Esophagus squamous epithelium (tissue), 4 donors: ENCODE data around the gene ERC2.

Source experiments
- POLR2A ChIP-seq, 4 donors: fragments of 450-650 bp; IDR thresholded peaks; one replicate each; pipeline ENCODE4 v1.6.1; 2017; ENCODE audit warnings: antibody characterized with exemption in 4 of 4, mild to moderate bottlenecking in 4 of 4, moderate library complexity in 3 of 4
- TF ChIP-seq, protein P1 (sequence below), 6 experiments: fragments of 450-650 bp in 4 of 6; fragments of 200-600 bp in 2 of 6; sonication (generic) in 2 of 6; IDR thresholded peaks; one replicate each; pipeline ENCODE4 v1.5.1; 2016 to 2019; ENCODE audit warnings: antibody characterized with exemption in 6 of 6, mild to moderate bottlenecking in 4 of 6, moderate library complexity in 4 of 6

DNA sequence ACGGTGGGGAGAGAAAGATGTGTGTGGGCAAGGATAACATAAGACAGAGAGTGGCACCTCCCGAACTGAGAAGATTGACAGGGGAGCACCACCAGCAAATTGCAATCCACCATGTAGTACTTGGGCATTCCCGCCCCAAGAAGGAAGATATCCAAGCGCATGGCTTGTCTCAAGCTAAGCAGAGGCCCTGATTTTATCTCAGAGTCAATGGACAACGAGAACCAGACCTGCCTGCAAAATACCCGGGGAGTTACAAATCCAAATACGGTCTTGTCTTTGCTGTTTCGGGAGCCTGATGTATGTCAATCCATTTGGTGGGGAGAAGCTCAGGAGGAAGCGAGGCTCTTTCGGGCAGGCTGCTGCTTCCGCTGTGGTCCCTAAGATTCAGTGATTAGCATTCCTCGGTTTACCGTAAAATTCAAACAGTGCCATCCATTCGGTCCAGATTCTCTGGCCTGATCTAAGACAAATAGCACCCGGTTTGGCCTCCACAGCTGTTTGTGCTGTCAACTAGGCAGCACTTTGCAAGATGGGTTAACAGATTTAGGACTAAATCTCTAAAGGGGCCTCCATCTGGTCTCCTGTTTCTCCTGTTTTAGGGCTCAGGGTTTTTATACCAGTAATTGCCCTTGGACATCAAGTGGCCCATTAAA, 883.4 kb downstream of the ERC2 start:
- TF ChIP-seq, protein P1, sequence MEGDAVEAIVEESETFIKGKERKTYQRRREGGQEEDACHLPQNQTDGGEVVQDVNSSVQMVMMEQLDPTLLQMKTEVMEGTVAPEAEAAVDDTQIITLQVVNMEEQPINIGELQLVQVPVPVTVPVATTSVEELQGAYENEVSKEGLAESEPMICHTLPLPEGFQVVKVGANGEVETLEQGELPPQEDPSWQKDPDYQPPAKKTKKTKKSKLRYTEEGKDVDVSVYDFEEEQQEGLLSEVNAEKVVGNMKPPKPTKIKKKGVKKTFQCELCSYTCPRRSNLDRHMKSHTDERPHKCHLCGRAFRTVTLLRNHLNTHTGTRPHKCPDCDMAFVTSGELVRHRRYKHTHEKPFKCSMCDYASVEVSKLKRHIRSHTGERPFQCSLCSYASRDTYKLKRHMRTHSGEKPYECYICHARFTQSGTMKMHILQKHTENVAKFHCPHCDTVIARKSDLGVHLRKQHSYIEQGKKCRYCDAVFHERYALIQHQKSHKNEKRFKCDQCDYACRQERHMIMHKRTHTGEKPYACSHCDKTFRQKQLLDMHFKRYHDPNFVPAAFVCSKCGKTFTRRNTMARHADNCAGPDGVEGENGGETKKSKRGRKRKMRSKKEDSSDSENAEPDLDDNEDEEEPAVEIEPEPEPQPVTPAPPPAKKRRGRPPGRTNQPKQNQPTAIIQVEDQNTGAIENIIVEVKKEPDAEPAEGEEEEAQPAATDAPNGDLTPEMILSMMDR (IDR thresholded peaks at IDR 0.05): no peak
- TF ChIP-seq POLR2A (IDR thresholded peaks at IDR 0.05): no peak
